Right lobe of liver (tissue), 6 donors: Measurements from ENCODE around the gene CBX2. TPM values are rescaled to one million over a fixed set of nuclear protein-coding genes. Genes with fewer than 3 reads are reported as not detected.

Experiments used
- ATAC-seq, 4 donors: fragments of 200-7000 bp; cut with Tn5 transposase; one replicate each; pipeline ENCODE4 v1.9.1; 2020; ENCODE audit warnings: mild to moderate bottlenecking in 4 of 4, moderate library complexity in 4 of 4
- DNase-seq, 3 donors: peaks; one replicate each; pipeline ENCODE4 v3.0.0-alpha.2; 2020
- H3K27ac ChIP-seq, 3 donors: fragments of 200-600 bp; one replicate each; pipeline ENCODE4 v1.8.0; 2022
- H3K27me3 ChIP-seq, 2 donors: fragments of 200-600 bp; one replicate each; pipeline ENCODE4 v1.8.0; 2022
- H3K36me3 ChIP-seq, 4 donors: fragments of 200-600 bp; sonication (generic) in 1 of 4; one replicate each; pipeline versions ENCODE4 v1.5.1 to v1.8.0; 2017 to 2022; ENCODE audit warnings: control low read depth in 1 of 4
- H3K4me1 ChIP-seq, 4 donors: fragments of 200-600 bp; sonication (generic) in 1 of 4; one replicate each; pipeline versions ENCODE4 v1.5.1 to v1.8.0; 2017 to 2022; ENCODE audit warnings: control low read depth in 1 of 4
- H3K4me3 ChIP-seq, 3 donors: fragments of 200-600 bp; one replicate each; pipeline ENCODE4 v1.8.0; 2022
- H3K9me3 ChIP-seq, 4 donors: fragments of 200-600 bp; sonication (generic) in 1 of 4; one replicate each; pipeline versions ENCODE4 v1.5.1 to v1.8.0; 2017 to 2022; ENCODE audit warnings: control low read depth in 1 of 4
- CTCF ChIP-seq, 4 donors: fragments of 200-600 bp in 3 of 4; fragments of 450-650 bp in 1 of 4; IDR thresholded peaks; one replicate each; pipeline versions ENCODE4 v1.5.1 to v1.8.0; 2016 to 2022; ENCODE audit warnings: antibody characterized with exemption in 4 of 4, mild to moderate bottlenecking in 2 of 4
- POLR2A ChIP-seq: fragments of 450-650 bp; IDR thresholded peaks from one replicate; pipeline ENCODE4 v1.6.1; 2017; ENCODE audit warnings: antibody characterized with exemption, mild to moderate bottlenecking
- WGBS: methylation state at CpG from one replicate; pipeline ENCODE4 v1.1.6; 2018; ENCODE audit warnings: low coverage, low lambda C conversion rate; ENCODE audit not compliant: insufficient coverage; ENCODE audit errors: missing lambda C conversion rate; 5-methylcytosine and 5-hydroxymethylcytosine counted together
- intact Hi-C, 2 donors: fragments of 100-400 bp; cut with DNase I; formaldehyde crosslinking; loops; one replicate each; pipeline versions ENCODE4 v1.11.2 to v1.14.1; 2022
- total RNA-seq, 6 experiments: library from RNA; depleted of rRNA in 2 of 6; stranded (reverse); fragments of >200 nt in 2 of 6; fragmentation: NEBNext Ultra II Directional in 3 of 6; extraction: Animal tissue kit (Norgen Biotek cat#: 25700) in 3 of 6; gene quantifications; one replicate each; pipeline versions ENCODE4 v1.1.0 to v1.2.4, GENCODE V29; 2016 to 2023
- donor health status: DM: no; HTN: yes; CAD: no.
- donor health status: DM: no; HTN: no; CAD: no.
- donor health status: DM: no; HTN: no; CAD: no.
- donor health status: DM: no; HTN: yes; CAD: no.
- donor health status: DM: no; HTN: yes; CAD: no.

The CBX2 gene
- total RNA-seq, 6 experiments from 2014 or later, result 0.33 to 3.5 (median 1.1) TPM

- H3K4me1 ChIP-seq, result peaks cover 0 to 19% (median 0%) of the 10 kb centered on the region in 4 donors
- no peak overlapping the region for H3K27ac ChIP-seq
- WGBS, result 62% methylated on average over 5 of the region's 12 CpGs
- no peak overlapping the region for H3K4me3 ChIP-seq
- intact Hi-C loops, result no loop called here
- H3K9me3 ChIP-seq, result no peaks in the 10 kb centered on the region
- ATAC-seq (peak in 3 of 4 donors; percentile 7 to 50 (median 47)), DNase-seq (no peak)
- TF ChIP-seq POLR2A (no peak), CTCF (IDR thresholded peaks at IDR 0.05) (no peak)
- H3K36me3 ChIP-seq, result no peaks in the 10 kb centered on the region
- H3K27me3 ChIP-seq, result no peaks in the 10 kb centered on the region
Measured at GRCh38 chr17:79821331-79822095, 43.6 kb downstream of the CBX2 start.

DNA sequence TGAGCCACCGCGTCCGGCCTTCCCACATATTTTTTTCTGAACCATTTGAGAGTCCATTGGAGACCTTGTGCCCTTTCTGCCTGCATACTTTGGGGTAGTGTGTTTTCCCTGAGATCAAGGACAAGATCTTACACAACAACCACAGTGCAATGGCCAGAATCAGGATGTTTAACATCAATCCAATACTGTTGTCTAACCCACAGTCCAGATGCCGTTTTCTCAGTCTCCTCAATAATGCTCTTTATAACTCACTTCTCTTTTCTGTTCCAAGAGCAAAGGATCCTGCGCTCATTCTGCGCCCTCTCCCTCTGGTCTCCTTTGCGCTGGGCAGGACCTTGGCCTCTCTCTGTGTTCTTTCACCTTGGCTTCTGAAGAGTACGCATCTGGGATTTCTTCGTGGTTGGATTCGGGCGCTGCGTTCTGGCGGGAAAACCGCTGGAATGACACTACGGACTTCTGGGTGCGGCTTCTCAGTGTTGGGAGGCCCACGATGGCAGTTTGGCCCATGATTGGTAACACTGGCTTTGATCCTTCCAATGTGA is 44.7 kb downstream of the CBX2 start:
- no peaks in the 10 kb centered on the region for H3K9me3 ChIP-seq
- intact Hi-C loops, result no loop called here
- H3K27me3 ChIP-seq, result no peaks in the 10 kb centered on the region
- H3K36me3 ChIP-seq, result no peaks in the 10 kb centered on the region
- DNase-seq (no peak), ATAC-seq (peak in 2 of 4 donors; percentile 37 to 68)
- WGBS, result 75% methylated on average over 16 of the region's 17 CpGs
- no peak for TF ChIP-seq POLR2A
- H3K27ac ChIP-seq, result no peak overlapping the region
- H3K4me3 ChIP-seq, result no peak overlapping the region
- H3K4me1 ChIP-seq, result peaks cover 0 to 19% (median 0%) of the 10 kb centered on the region in 4 donors

- Histone ChIP-seq H3K4me1 (peaks cover 0 to 20% (median 0%) of the 10 kb centered on the region in 4 donors), H3K36me3 (no peaks in the 10 kb centered on the region), H3K9me3 (no peaks in the 10 kb centered on the region), H3K27me3 (no peaks in the 10 kb centered on the region), H3K4me3 (no peak overlapping the region), H3K27ac (no peak overlapping the region)
- TF ChIP-seq CTCF (IDR thresholded peaks at IDR 0.05) (no peak), POLR2A (no peak)
- DNase-seq (no peak), ATAC-seq (no peak)
- WGBS, result 94% methylated on average over 9 of the region's 17 CpGs
- intact Hi-C loops, result no loop called here
Measured at GRCh38 chr17:79824234-79824633, 46.3 kb downstream of the CBX2 start.

DNA sequence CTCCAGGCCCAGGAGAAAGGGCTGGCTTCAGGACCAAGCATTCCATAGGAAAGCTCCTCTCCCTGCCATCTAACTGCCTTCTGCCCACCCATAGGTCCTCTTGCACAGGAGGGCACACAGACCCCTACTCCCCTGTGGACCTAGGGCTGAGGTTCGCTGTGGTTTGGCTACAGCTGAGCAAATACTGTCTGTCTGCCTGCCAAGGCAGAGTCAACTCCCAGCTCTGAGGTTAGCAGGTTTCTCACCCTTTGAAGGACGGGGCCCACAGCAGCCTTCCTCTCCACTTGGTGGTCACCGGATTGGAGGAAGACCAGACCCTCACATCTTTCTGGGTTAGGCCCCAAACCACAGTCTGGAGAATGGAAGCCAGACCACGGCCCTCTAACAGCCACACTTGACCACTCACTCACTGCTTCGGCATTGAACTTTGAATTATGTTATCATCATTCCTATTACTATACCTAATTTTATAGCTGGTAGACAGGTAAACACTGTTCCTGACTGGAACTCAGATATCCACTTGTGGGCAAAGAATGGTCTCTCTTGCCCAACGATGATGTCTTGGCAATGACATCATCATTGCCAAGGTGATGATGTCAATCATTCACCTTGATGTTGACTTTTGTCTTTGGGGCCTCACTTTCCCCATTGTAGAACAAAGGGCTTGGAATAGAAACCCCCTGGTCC is 47.1 kb downstream of the CBX2 start:
- Histone ChIP-seq H3K4me1 (peaks cover 0 to 24% (median 0%) of the 10 kb centered on the region in 4 donors), H3K4me3 (no peak overlapping the region), H3K27me3 (no peaks in the 10 kb centered on the region), H3K36me3 (no peaks in the 10 kb centered on the region), H3K27ac (no peak overlapping the region), H3K9me3 (no peaks in the 10 kb centered on the region)
- intact Hi-C loops, result no loop called here
- 79% methylated on average over 4 of the region's 6 CpGs for WGBS
- no peak for DNase-seq
- no peak for TF ChIP-seq POLR2A
- TF ChIP-seq CTCF (IDR thresholded peaks at IDR 0.05), result no peak
- peak in 2 of 4 donors; percentile 12 to 32 for ATAC-seq

- Histone ChIP-seq H3K27ac (no peak overlapping the region), H3K4me1 (peaks cover 0 to 27% (median 0%) of the 10 kb centered on the region in 4 donors), H3K36me3 (no peaks in the 10 kb centered on the region), H3K4me3 (no peak overlapping the region), H3K9me3 (no peaks in the 10 kb centered on the region), H3K27me3 (no peaks in the 10 kb centered on the region)
- WGBS, result 100% methylated on average over 1 of the region's 5 CpGs
- TF ChIP-seq POLR2A, result no peak
- no peak for TF ChIP-seq CTCF (IDR thresholded peaks at IDR 0.05)
- intact Hi-C loops, result no loop called here
- ATAC-seq, result no peak
- DNase-seq, result no peak
Measured at GRCh38 chr17:79825580-79825921, 47.6 kb downstream of the CBX2 start.
